Spleen (tissue), 11 donors: ENCODE results near the gene MYB. TPM values are rescaled to one million over a fixed set of nuclear protein-coding genes. Genes with fewer than 3 reads are reported as not detected.

Experiments used
- DNase-seq: peaks from one replicate; pipeline ENCODE4 v3.0.0-alpha.2; 2020
- H3K27ac ChIP-seq, 8 donors: fragments of 200-600 bp; sonication (generic) in 7 of 8; 1 replicate in 4 of 8; 2 replicates in 4 of 8; pipeline versions ENCODE4 v1.5.0 to v1.8.0; 2016 to 2021; ENCODE audit warnings: inconsistent platforms in 4 of 8, mild to moderate bottlenecking in 4 of 8, moderate library complexity in 1 of 8
- H3K27me3 ChIP-seq, 7 donors: fragments of 200-600 bp; sonication (generic) in 6 of 7; replicated peaks in 1 of 7; 1 replicate in 4 of 7; 2 replicates in 3 of 7; pipeline versions ENCODE4 v1.5.0 to v1.8.0; 2016 to 2021; ENCODE audit warnings: inconsistent platforms in 3 of 7, mild to moderate bottlenecking in 1 of 7
- H3K36me3 ChIP-seq, 6 donors: fragments of 200-600 bp; sonication (generic) in 5 of 6; 1 replicate in 4 of 6; 2 replicates in 2 of 6; pipeline versions ENCODE4 v1.5.0 to v1.8.0; 2016 to 2021; ENCODE audit warnings: inconsistent platforms in 2 of 6
- H3K4me1 ChIP-seq, 6 donors: fragments of 200-600 bp; sonication (generic) in 5 of 6; 1 replicate in 3 of 6; 2 replicates in 3 of 6; pipeline versions ENCODE4 v1.5.0 to v1.8.0; 2016 to 2021; ENCODE audit warnings: inconsistent platforms in 3 of 6
- H3K4me3 ChIP-seq, 8 donors: fragments of 200-600 bp; sonication (generic) in 7 of 8; 1 replicate in 4 of 8; 2 replicates in 4 of 8; pipeline versions ENCODE4 v1.5.0 to v1.8.0; 2016 to 2021; ENCODE audit warnings: inconsistent platforms in 4 of 8, mild to moderate bottlenecking in 4 of 8, moderate library complexity in 2 of 8
- H3K9me3 ChIP-seq, 8 donors: fragments of 200-600 bp; sonication (generic) in 7 of 8; 1 replicate in 4 of 8; 2 replicates in 4 of 8; pipeline versions ENCODE4 v1.5.0 to v1.8.0; 2016 to 2021; ENCODE audit warnings: inconsistent platforms in 4 of 8
- CTCF ChIP-seq, 11 experiments: fragments of 200-600 bp in 7 of 11; fragments of 450-650 bp in 4 of 11; sonication (generic) in 4 of 11; IDR thresholded peaks in 8 of 11; conservative IDR thresholded peaks in 3 of 11; 1 replicate in 7 of 11; 2 replicates in 4 of 11; pipeline versions ENCODE4 v1.4.0 to v1.8.0; 2016 to 2021; ENCODE audit warnings: antibody characterized with exemption in 11 of 11, inconsistent platforms in 4 of 11, mild to moderate bottlenecking in 1 of 11
- POLR2A ChIP-seq, 3 donors: fragments of 450-650 bp; IDR thresholded peaks; one replicate each; pipeline ENCODE4 v1.5.1; 2017; ENCODE audit warnings: antibody characterized with exemption in 3 of 3, mild to moderate bottlenecking in 1 of 3
- POLR2AphosphoS5 ChIP-seq, 3 donors: sonication (generic); formaldehyde crosslinking; IDR thresholded peaks; one replicate each; pipeline ENCODE4 v1.5.1; 2017; ENCODE audit warnings: antibody characterized with exemption in 3 of 3
- WGBS, 5 donors: extraction: QIAGEN DNeasy Blood & Tissue Kit in 3 of 5; methylation state at CpG; one replicate each; pipeline versions ENCODE4 v1.1.5 to v1.1.7; 2013 to 2018; 5-methylcytosine and 5-hydroxymethylcytosine counted together
- intact Hi-C: fragments of 100-400 bp; cut with DNase I; formaldehyde crosslinking; loops from one replicate; pipeline ENCODE4 v1.15.0; 2023; ENCODE audit warnings: low total_unique reads
- polyA plus RNA-seq, 3 donors: library from polyadenylated mRNA; stranded (reverse); fragments of 200-250 nt; gene quantifications; one replicate each; pipeline ENCODE4 v1.2.1, GENCODE V29; 2013
- total RNA-seq, 7 donors: library from RNA; depleted of rRNA in 3 of 7; stranded (reverse); fragments of >200 nt in 3 of 7; fragmentation: NEBNext Ultra II Directional in 4 of 7; extraction: Animal tissue kit (Norgen Biotek cat#: 25700) in 4 of 7; gene quantifications; one replicate each; pipeline versions ENCODE4 v1.1.0 to v1.2.1, GENCODE V29; 2016 to 2021
- donor health status: healthy with polysubstance abuse.
- donor health status: DM: no; HTN: no; CAD: no; lungs with moderate emphysema.
- donor health status: DM: no; HTN: no; CAD: no.
- donor health status: Bipolar disorder and iron deficiency.
- donor health status: healthy.
- donor health status: DM: no; HTN: no; CAD: no.
- donor health status: DM: yes; HTN: yes; CAD: no.

Gene MYB
- total and polyA plus RNA-seq, 10 donors = 0.45 to 6.6 (median 1.9) TPM

- intact Hi-C loops = no loop called here
- DNase-seq = no peak
- Histone ChIP-seq H3K4me1 (no peaks in the 10 kb centered on the region), H3K27me3 (peaks cover 0 to 4% (median 0%) of the 10 kb centered on the region in 7 donors), H3K9me3 (no peaks in the 10 kb centered on the region), H3K36me3 (no peaks in the 10 kb centered on the region), H3K27ac (no peak overlapping the region), H3K4me3 (no peak overlapping the region)
- TF ChIP-seq POLR2AphosphoS5 (IDR thresholded peaks at IDR 0.05) (no peak), CTCF (IDR thresholded peaks at IDR 0.05 in 8 of 11, conservative IDR thresholded peaks at IDR 0.05 in 3 of 11) (no peak), POLR2A (IDR thresholded peaks at IDR 0.05) (no peak)
- 61 to 76% (median 73%) methylated on average over 2 of the region's 2 CpGs for WGBS, 5 donors
Observed at GRCh38 chr6:135170238-135170637, 10.9 kb upstream of the MYB start.

GRCh38 chr6:135170849-135171248, 10.3 kb upstream of the MYB start:
- H3K36me3 ChIP-seq = no peaks in the 10 kb centered on the region
- intact Hi-C loops = no loop called here
- WGBS, 5 donors = 59 to 78% (median 69%) methylated on average over 3 of the region's 3 CpGs
- DNase-seq = no peak
- TF ChIP-seq CTCF (IDR thresholded peaks at IDR 0.05 in 8 of 11, conservative IDR thresholded peaks at IDR 0.05 in 3 of 11) (no peak), POLR2A (IDR thresholded peaks at IDR 0.05) (no peak), POLR2AphosphoS5 (IDR thresholded peaks at IDR 0.05) (no peak)
- H3K27ac ChIP-seq = no peak overlapping the region
- peaks cover 0 to 4% (median 0%) of the 10 kb centered on the region in 7 donors for H3K27me3 ChIP-seq
- H3K4me3 ChIP-seq = no peak overlapping the region
- no peaks in the 10 kb centered on the region for H3K9me3 ChIP-seq
- H3K4me1 ChIP-seq = no peaks in the 10 kb centered on the region

GRCh38 chr6:135173242-135173988, 7.7 kb upstream of the MYB start:
- TF ChIP-seq CTCF (IDR thresholded peaks at IDR 0.05 in 8 of 11, conservative IDR thresholded peaks at IDR 0.05 in 3 of 11) (no peak), POLR2A (IDR thresholded peaks at IDR 0.05) (no peak), POLR2AphosphoS5 (IDR thresholded peaks at IDR 0.05) (no peak)
- intact Hi-C loops = no loop called here
- no peaks in the 10 kb centered on the region for H3K36me3 ChIP-seq
- peaks cover 0 to 4% (median 0%) of the 10 kb centered on the region in 7 donors for H3K27me3 ChIP-seq
- DNase-seq = no peak
- 90 to 95% (median 94%) methylated on average over 3 of the region's 3 CpGs for WGBS, 5 donors
- H3K4me3 ChIP-seq = no peak overlapping the region
- no peak overlapping the region for H3K27ac ChIP-seq
- H3K4me1 ChIP-seq = peaks cover 0 to 6% (median 0%) of the 10 kb centered on the region in 6 donors
- H3K9me3 ChIP-seq = no peaks in the 10 kb centered on the region

- Histone ChIP-seq H3K4me3 (no peak overlapping the region), H3K9me3 (no peaks in the 10 kb centered on the region), H3K27ac (no peak overlapping the region), H3K4me1 (peaks cover 0 to 6% (median 0%) of the 10 kb centered on the region in 6 donors), H3K27me3 (peaks cover 0 to 4% (median 0%) of the 10 kb centered on the region in 7 donors), H3K36me3 (no peaks in the 10 kb centered on the region)
- TF ChIP-seq POLR2A (IDR thresholded peaks at IDR 0.05) (no peak), POLR2AphosphoS5 (IDR thresholded peaks at IDR 0.05) (no peak), CTCF (IDR thresholded peaks at IDR 0.05 in 8 of 11, conservative IDR thresholded peaks at IDR 0.05 in 3 of 11) (no peak)
- intact Hi-C loops = no loop called here
- DNase-seq = no peak
Observed at GRCh38 chr6:135173989-135174484, 7.1 kb upstream of the MYB start.
